ENCODE measurements around the gene RBM19.

DNA sequence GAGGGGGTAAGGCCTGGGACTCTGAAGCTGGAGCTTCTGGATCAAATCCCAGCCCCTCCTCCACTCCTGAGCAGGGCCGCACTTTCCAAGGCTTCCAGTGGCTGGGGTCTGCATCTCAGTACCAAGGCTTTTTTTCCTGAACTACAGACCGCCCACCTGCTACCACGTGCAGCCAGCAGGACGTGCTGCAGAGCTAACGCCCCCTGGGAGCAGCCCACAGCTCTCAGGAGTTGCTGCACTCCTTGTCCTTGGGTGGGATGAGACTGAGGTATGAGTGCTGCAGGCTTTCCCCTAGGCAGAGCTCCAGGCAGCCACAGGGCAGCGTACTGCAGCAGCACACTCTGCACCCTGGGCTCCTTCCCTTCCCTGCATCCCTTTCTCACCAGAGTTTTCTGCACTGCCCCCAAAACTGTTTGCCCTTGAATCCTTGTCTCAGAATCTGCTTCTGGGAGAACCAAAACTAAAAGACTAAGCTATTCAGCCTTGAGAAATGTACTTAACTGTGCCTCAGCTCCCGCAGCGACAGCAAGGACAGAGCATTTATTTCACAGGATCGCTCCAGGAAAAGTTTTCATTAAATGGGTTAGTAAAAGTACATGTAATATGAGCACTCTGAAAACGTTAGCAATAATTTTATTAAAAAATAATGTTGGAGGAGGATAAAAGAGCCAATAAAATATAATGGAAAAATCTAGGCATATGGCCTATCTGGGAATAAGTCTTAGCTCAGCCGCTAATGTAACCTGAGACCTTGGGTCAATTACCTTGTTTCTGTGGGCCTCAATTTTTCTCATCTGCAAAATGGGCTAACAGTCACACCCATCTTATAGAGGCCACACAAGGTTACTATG is 25.5 kb downstream of the RBM19 start:
- no peak for TF ChIP-seq POLR2AphosphoS5 (IDR thresholded peaks at IDR 0.05; ENCODE audit: low read depth, low read length)
- no peak for TF ChIP-seq TAF1 (IDR thresholded peaks at IDR 0.05; ENCODE audit: borderline replicate concordance, insufficient read depth, low read length)
- no peak for TF ChIP-seq SIN3A (IDR thresholded peaks at IDR 0.05; ENCODE audit: borderline replicate concordance, insufficient read depth, low read length)
- TF ChIP-seq, protein P1, sequence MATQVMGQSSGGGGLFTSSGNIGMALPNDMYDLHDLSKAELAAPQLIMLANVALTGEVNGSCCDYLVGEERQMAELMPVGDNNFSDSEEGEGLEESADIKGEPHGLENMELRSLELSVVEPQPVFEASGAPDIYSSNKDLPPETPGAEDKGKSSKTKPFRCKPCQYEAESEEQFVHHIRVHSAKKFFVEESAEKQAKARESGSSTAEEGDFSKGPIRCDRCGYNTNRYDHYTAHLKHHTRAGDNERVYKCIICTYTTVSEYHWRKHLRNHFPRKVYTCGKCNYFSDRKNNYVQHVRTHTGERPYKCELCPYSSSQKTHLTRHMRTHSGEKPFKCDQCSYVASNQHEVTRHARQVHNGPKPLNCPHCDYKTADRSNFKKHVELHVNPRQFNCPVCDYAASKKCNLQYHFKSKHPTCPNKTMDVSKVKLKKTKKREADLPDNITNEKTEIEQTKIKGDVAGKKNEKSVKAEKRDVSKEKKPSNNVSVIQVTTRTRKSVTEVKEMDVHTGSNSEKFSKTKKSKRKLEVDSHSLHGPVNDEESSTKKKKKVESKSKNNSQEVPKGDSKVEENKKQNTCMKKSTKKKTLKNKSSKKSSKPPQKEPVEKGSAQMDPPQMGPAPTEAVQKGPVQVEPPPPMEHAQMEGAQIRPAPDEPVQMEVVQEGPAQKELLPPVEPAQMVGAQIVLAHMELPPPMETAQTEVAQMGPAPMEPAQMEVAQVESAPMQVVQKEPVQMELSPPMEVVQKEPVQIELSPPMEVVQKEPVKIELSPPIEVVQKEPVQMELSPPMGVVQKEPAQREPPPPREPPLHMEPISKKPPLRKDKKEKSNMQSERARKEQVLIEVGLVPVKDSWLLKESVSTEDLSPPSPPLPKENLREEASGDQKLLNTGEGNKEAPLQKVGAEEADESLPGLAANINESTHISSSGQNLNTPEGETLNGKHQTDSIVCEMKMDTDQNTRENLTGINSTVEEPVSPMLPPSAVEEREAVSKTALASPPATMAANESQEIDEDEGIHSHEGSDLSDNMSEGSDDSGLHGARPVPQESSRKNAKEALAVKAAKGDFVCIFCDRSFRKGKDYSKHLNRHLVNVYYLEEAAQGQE (IDR thresholded peaks at IDR 0.05; ENCODE audit: insufficient read depth in 1 of 2, low read depth in 2 of 2, low read length in 2 of 2): no peak

All from PFSK-1 (cell line).